GM23338 (cell line): Measurements from ENCODE around the gene SPATC1L. TPM values are rescaled to one million over a fixed set of nuclear protein-coding genes. Genes with fewer than 3 reads are reported as not detected.

Experiments
- ATAC-seq: fragments of 200-7000 bp; cut with Tn5 transposase; 3 replicates; pipeline ENCODE4 v1.9.1; 2020
- DNase-seq: peaks from one replicate; pipeline ENCODE4 v3.0.0-alpha.2; 2015; ENCODE audit warnings: low spot score
- H2AFZ ChIP-seq: fragments of 200-600 bp; sonication (generic); 2 replicates; pipeline ENCODE4 v1.8.0; 2016; ENCODE audit warnings: antibody characterized with exemption, mild to moderate bottlenecking, moderate library complexity
- H3F3A ChIP-seq: fragments of 200-600 bp; sonication (generic); replicated peaks from 2 replicates; pipeline ENCODE4 v1.8.0; 2017; ENCODE audit warnings: antibody characterized with exemption, mixed run types, low read depth
- H3K27ac ChIP-seq: fragments of 200-600 bp; sonication (generic); 2 replicates; pipeline ENCODE4 v1.6.1; 2016; ENCODE audit warnings: low read depth
- H3K27me3 ChIP-seq: fragments of 200-600 bp; sonication (generic); 2 replicates; pipeline ENCODE4 v1.8.0; 2016; ENCODE audit warnings: mild to moderate bottlenecking, mixed run types, moderate library complexity; ENCODE audit not compliant: insufficient read depth
- H3K36me3 ChIP-seq: fragments of 200-600 bp; sonication (generic); 2 replicates; pipeline ENCODE4 v1.8.0; 2016; ENCODE audit warnings: mild to moderate bottlenecking; ENCODE audit not compliant: insufficient read depth
- H3K4me1 ChIP-seq: fragments of 200-600 bp; sonication (generic); 2 replicates; pipeline ENCODE4 v1.8.0; 2016; ENCODE audit warnings: mild to moderate bottlenecking, moderate library complexity; ENCODE audit not compliant: insufficient read depth
- H3K4me2 ChIP-seq: fragments of 200-600 bp; sonication (generic); 2 replicates; pipeline ENCODE4 v1.7.1; 2017; ENCODE audit warnings: mixed run types
- H3K4me3 ChIP-seq: fragments of 200-600 bp; sonication (generic); 2 replicates; pipeline ENCODE4 v1.6.1; 2016; ENCODE audit warnings: mixed run types
- H3K79me2 ChIP-seq: fragments of 200-600 bp; sonication (generic); replicated peaks from 2 replicates; pipeline ENCODE4 v1.8.0; 2017; ENCODE audit warnings: mild to moderate bottlenecking; ENCODE audit not compliant: insufficient read depth
- H3K9me2 ChIP-seq: fragments of 200-600 bp; sonication (generic); 2 replicates; pipeline ENCODE4 v1.8.0; 2017; ENCODE audit not compliant: insufficient read depth
- H4K20me1 ChIP-seq: fragments of 200-600 bp; sonication (generic); replicated peaks from 2 replicates; pipeline ENCODE4 v1.8.0; 2017; ENCODE audit warnings: mild to moderate bottlenecking; ENCODE audit not compliant: insufficient read depth
- H3K27ac Mint-ChIP-seq: 2 replicates; pipeline ENCODE4 v1.8.0; 2020; ENCODE audit warnings: inconsistent platforms, mild to moderate bottlenecking, moderate library complexity, mixed read lengths
- H3K27me3 Mint-ChIP-seq: 3 replicates; pipeline ENCODE4 v1.8.0; 2022; ENCODE audit warnings: low read depth, mild to moderate bottlenecking, moderate library complexity, mixed read lengths, inconsistent platforms; ENCODE audit not compliant: insufficient read depth, poor library complexity
- H3K36me3 Mint-ChIP-seq: 3 replicates; pipeline ENCODE4 v1.8.0; 2021; ENCODE audit warnings: low read depth, mild to moderate bottlenecking, inconsistent platforms, moderate library complexity, mixed read lengths
- H3K4me1 Mint-ChIP-seq: 3 replicates; pipeline ENCODE4 v1.8.0; 2020; ENCODE audit warnings: mild to moderate bottlenecking, inconsistent platforms, mixed read lengths
- H3K4me3 Mint-ChIP-seq: 3 replicates; pipeline ENCODE4 v1.8.0; 2021; ENCODE audit warnings: moderate library complexity, mild to moderate bottlenecking, inconsistent platforms, mixed read lengths
- H3K9me3 Mint-ChIP-seq: 3 replicates; pipeline ENCODE4 v1.8.0; 2020; ENCODE audit warnings: moderate library complexity, mild to moderate bottlenecking, inconsistent platforms, mixed read lengths
- CREB1 ChIP-seq: fragments of 250-450 bp; sonication (Bioruptor Pico); IDR thresholded peaks from 2 replicates; pipeline ENCODE4 v1.5.0; 2020; ENCODE audit warnings: low read depth, mild to moderate bottlenecking, moderate library complexity
- JUNB ChIP-seq: IDR thresholded peaks from one replicate; pipeline ENCODE4 v1.6.1; 2016; ENCODE audit warnings: antibody characterized with exemption; ENCODE audit not compliant: unreplicated experiment
- REST ChIP-seq: IDR thresholded peaks from one replicate; pipeline ENCODE4 v1.6.1; 2018; ENCODE audit warnings: antibody characterized with exemption; ENCODE audit not compliant: unreplicated experiment
- ZNF114 ChIP-seq: fragments of 250-450 bp; sonication (Bioruptor Pico); IDR thresholded peaks from 2 replicates; pipeline ENCODE4 v1.5.0; 2020; ENCODE audit warnings: mild to moderate bottlenecking, moderate library complexity
- ZNF462 ChIP-seq: fragments of 250-450 bp; sonication (Bioruptor Pico); IDR thresholded peaks from 2 replicates; pipeline ENCODE4 v1.5.0; 2020; ENCODE audit warnings: mild to moderate bottlenecking, moderate library complexity
- polyA plus RNA-seq: library from polyadenylated mRNA; unstranded; fragments of >200 nt; fragmentation: Nextera tagmentation; extraction: Ambion mirVana; gene quantifications from 2 replicates; pipeline ENCODE4 v1.2.1, GENCODE V29; 2016
- total RNA-seq: library from RNA; depleted of rRNA; stranded (reverse); fragments of >200 nt; shearing (Covaris generic); gene quantifications from 2 replicates; pipeline ENCODE4 v1.2.3, GENCODE V29; 2014
- TF ChIP-seq, protein P1 (sequence below), 2 experiments: fragments of 200-600 bp in 1 of 2; sonication (generic) in 1 of 2; conservative IDR thresholded peaks; 2 replicates each; pipeline versions ENCODE4 v1.5.1 to v1.6.1; 2016 to 2017; ENCODE audit warnings: antibody characterized with exemption in 2 of 2, low read depth in 2 of 2, mild to moderate bottlenecking in 2 of 2, moderate library complexity in 1 of 2

The SPATC1L gene
- total and polyA plus RNA-seq, 2 experiments from 2014 or later = 37.6 to 70.2 TPM

DNA sequence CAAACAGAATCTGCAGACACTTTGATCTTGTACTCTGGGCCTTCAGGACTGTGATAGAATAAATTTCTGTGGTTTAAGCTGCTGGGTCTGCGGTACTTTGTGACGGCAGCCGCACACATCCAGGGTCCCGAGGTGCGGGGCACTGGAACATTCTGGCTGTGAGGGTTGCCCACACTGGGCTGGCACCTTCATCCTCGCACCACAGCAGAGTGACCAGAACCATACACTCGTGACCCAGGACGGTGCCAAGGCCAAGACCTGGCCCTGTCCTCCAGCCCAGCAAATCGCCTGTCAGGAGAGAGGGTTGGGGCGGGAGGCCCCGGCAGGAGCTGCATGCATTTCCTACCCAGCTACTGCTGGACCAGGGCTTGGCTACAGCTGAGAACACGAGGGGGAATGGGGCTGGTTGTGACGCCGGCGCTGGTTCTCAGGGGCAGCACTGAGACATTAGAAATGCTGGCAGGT lies 26.2 kb downstream of the SPATC1L start (continued):
- no peak for TF ChIP-seq REST
- no peak for TF ChIP-seq JUNB

DNA sequence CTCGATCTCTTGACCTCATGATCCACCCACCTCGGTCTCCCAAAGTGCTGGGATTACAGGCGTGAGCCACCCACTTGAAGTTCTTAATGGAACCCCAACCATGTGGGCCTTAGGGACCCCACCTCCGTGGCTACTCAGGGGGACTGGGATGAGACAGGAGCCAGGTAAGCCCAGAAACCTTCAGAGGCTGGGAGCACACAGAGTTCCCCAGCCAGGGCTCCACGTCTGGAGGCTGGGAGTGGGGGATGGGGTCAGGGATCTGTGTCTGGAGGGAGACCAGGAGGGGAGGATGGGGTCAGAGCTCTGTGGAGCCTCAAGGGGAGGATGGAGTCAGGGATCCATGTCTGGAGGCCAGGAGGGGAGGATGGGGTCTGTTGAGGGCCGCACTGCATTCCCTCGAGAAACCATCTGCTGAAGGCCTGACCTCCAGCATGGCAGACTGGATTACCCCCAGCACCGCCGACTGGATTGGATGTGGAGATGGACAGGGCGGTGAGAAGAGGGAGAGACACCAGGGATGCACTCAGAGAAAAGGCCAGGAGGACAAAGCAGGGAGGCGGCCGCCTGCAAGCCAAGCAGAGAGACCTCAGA lies 26.8 kb downstream of the SPATC1L start:
- DNase-seq = no peak
- Histone ChIP-seq H4K20me1 (no peaks in the 10 kb centered on the region), H3F3A (0 out of 2 replicates have a peak, but pooled peaks cover 4% of the 10 kb centered on the region), H3K36me3 (no peaks in the 10 kb centered on the region), H3K4me1 (no peaks in the 10 kb centered on the region; the same call in 1 of the 2 replicates), H3K4me2 (no peak overlapping the region), H3K27me3 (no peaks in the 10 kb centered on the region), H3K4me3 (no peak overlapping the region), H3K79me2 (no peaks in the 10 kb centered on the region), H3K27ac (no peak overlapping the region), H3K9me2 (no peaks in the 10 kb centered on the region), H2AFZ (no peak overlapping the region)
- Mint-ChIP-seq H3K9me3 (peaks cover 10% of the 10 kb centered on the region), H3K27me3 (peaks cover 20% of the 10 kb centered on the region), H3K4me1 (peaks cover 3% of the 10 kb centered on the region), H3K4me3 (no peak overlapping the region), H3K36me3 (peaks cover 30% of the 10 kb centered on the region), H3K27ac (no peak overlapping the region)
- TF ChIP-seq, protein P1, sequence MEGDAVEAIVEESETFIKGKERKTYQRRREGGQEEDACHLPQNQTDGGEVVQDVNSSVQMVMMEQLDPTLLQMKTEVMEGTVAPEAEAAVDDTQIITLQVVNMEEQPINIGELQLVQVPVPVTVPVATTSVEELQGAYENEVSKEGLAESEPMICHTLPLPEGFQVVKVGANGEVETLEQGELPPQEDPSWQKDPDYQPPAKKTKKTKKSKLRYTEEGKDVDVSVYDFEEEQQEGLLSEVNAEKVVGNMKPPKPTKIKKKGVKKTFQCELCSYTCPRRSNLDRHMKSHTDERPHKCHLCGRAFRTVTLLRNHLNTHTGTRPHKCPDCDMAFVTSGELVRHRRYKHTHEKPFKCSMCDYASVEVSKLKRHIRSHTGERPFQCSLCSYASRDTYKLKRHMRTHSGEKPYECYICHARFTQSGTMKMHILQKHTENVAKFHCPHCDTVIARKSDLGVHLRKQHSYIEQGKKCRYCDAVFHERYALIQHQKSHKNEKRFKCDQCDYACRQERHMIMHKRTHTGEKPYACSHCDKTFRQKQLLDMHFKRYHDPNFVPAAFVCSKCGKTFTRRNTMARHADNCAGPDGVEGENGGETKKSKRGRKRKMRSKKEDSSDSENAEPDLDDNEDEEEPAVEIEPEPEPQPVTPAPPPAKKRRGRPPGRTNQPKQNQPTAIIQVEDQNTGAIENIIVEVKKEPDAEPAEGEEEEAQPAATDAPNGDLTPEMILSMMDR (conservative IDR thresholded peaks at IDR 0.05; ENCODE audit: low read depth in 2 of 2) = no peak
- TF ChIP-seq ZNF462 (CRISPR knock-in tag) (no peak), ZNF114 (CRISPR knock-in tag) (no peak), CREB1 (CRISPR knock-in tag) (no peak)
- ATAC-seq = no peak
